ENCODE measurements around the gene COPS4.
"Not testable (repeated sequence)": the region's sequence is repeated elsewhere in the genome, so short reads cannot be mapped to it uniquely, and the experiment has no call there.

Gene COPS4

GRCh38 chr4:83034630-83035494 lies at the start of gene COPS4:
Gene COPS4 (plus strand): TSS chr4:83035183. CDS start chr4:83035225, 42 bp downstream.
- Histone ChIP-seq H3K4me3 (peak within 1 kb of the TSS; percentile 82), H3K27ac (peak within 1 kb of the TSS; percentile 83 to 96)
- DNase-seq (ENCODE audit: low spot score), result peak; percentile 98
- TF ChIP-seq CTCF (IDR thresholded peaks at IDR 0.05), result no peak

GRCh38 chr4:82987519-82987918 lies 47.5 kb upstream of the COPS4 start:
- H3K27ac ChIP-seq; H3K4me3 ChIP-seq; DNase-seq (ENCODE audit: low spot score): not testable (repeated sequence)

- TF ChIP-seq CTCF (IDR thresholded peaks at IDR 0.05), result no peak
- H3K27ac ChIP-seq, result no peak overlapping the region
- no peak for DNase-seq (ENCODE audit: low spot score)
- H3K4me3 ChIP-seq, result no peak overlapping the region
These were observed 46.6 kb upstream of the COPS4 start for GRCh38 chr4:82988323-82988832.

GRCh38 chr4:82989575-82990429 lies 45.2 kb upstream of the COPS4 start:
- Histone ChIP-seq H3K4me3 (no peak overlapping the region), H3K27ac (no peak overlapping the region)
- TF ChIP-seq CTCF (IDR thresholded peaks at IDR 0.05), result no peak
- DNase-seq (ENCODE audit: low spot score), result no peak

GRCh38 chr4:82994834-82995233 lies 40.1 kb upstream of the COPS4 start:
- Histone ChIP-seq H3K27ac (no peak overlapping the region), H3K4me3 (no peak overlapping the region)
- DNase-seq (ENCODE audit: low spot score), result no peak
- TF ChIP-seq CTCF (IDR thresholded peaks at IDR 0.05), result no peak

GRCh38 chr4:82998898-82999297 lies 36.1 kb upstream of the COPS4 start:
- no peak for TF ChIP-seq CTCF (IDR thresholded peaks at IDR 0.05)
- Histone ChIP-seq H3K27ac (no peak overlapping the region), H3K4me3 (no peak overlapping the region)
- DNase-seq (ENCODE audit: low spot score), result no peak

- H3K4me3 ChIP-seq, result no peak overlapping the region
- DNase-seq (ENCODE audit: low spot score), result no peak
- H3K27ac ChIP-seq, result no peak overlapping the region
- no peak for TF ChIP-seq CTCF (IDR thresholded peaks at IDR 0.05)
These were observed 32.7 kb upstream of the COPS4 start for GRCh38 chr4:83002329-83002728.

- not testable (repeated sequence) for DNase-seq (ENCODE audit: low spot score); H3K4me3 ChIP-seq; H3K27ac ChIP-seq
These were observed 31.8 kb upstream of the COPS4 start for GRCh38 chr4:83003044-83003791.

Measured in coronary artery (tissue), 2 donors.